Gastroesophageal sphincter (tissue), 4 donors: Measurements from ENCODE around the gene SLC43A2. TPM values are rescaled to one million over a fixed set of nuclear protein-coding genes. Genes with fewer than 3 reads are reported as not detected.

Experiments used
- ATAC-seq: fragments of 150-250 bp; one replicate; pipeline ENCODE4 v1.9.1; 2016; ENCODE audit warnings: mild to moderate bottlenecking, moderate library complexity
- H3K27ac ChIP-seq, 4 donors: fragments of 200-600 bp; sonication (generic) in 3 of 4; 1 replicate in 3 of 4; 2 replicates in 1 of 4; pipeline ENCODE4 v1.5.1; 2016 to 2019
- H3K27me3 ChIP-seq: fragments of 200-600 bp; sonication (generic); one replicate; pipeline ENCODE4 v1.5.1; 2019
- H3K36me3 ChIP-seq, 2 donors: fragments of 200-600 bp; sonication (generic); one replicate each; pipeline ENCODE4 v1.5.1; 2019; ENCODE audit warnings: control low read depth in 1 of 2
- H3K4me1 ChIP-seq, 3 donors: fragments of 200-600 bp; sonication (generic); 1 replicate in 2 of 3; 2 replicates in 1 of 3; pipeline ENCODE4 v1.5.1; 2016 to 2019; ENCODE audit warnings: control low read depth in 2 of 3
- H3K4me3 ChIP-seq, 2 donors: fragments of 200-600 bp; sonication (generic); one replicate each; pipeline ENCODE4 v1.5.1; 2019; ENCODE audit warnings: mild to moderate bottlenecking in 1 of 2, moderate library complexity in 1 of 2
- H3K9me3 ChIP-seq, 3 donors: fragments of 200-600 bp; sonication (generic); one replicate each; pipeline ENCODE4 v1.5.1; 2017 to 2019; ENCODE audit warnings: control low read depth in 2 of 3
- CTCF ChIP-seq, 4 experiments: fragments of 200-600 bp in 2 of 4; fragments of 450-650 bp in 2 of 4; sonication (generic) in 1 of 4; IDR thresholded peaks; one replicate each; pipeline ENCODE4 v1.5.1; 2017 to 2019; ENCODE audit warnings: antibody characterized with exemption in 4 of 4, mild to moderate bottlenecking in 2 of 4, moderate library complexity in 2 of 4
- EP300 ChIP-seq: sonication (generic); formaldehyde crosslinking; IDR thresholded peaks from one replicate; pipeline ENCODE4 v1.6.1; 2017; ENCODE audit warnings: antibody characterized with exemption, mild to moderate bottlenecking
- POLR2A ChIP-seq, 2 donors: fragments of 450-650 bp; IDR thresholded peaks; one replicate each; pipeline ENCODE4 v1.6.1; 2017; ENCODE audit warnings: antibody characterized with exemption in 2 of 2, mild to moderate bottlenecking in 2 of 2, moderate library complexity in 1 of 2
- POLR2AphosphoS5 ChIP-seq: sonication (generic); formaldehyde crosslinking; IDR thresholded peaks from one replicate; pipeline ENCODE4 v1.6.1; 2017; ENCODE audit warnings: antibody characterized with exemption
- WGBS, 2 donors: methylation state at CpG; one replicate each; pipeline ENCODE4 v1.1.5; 2018; ENCODE audit warnings: low coverage in 1 of 2; 5-methylcytosine and 5-hydroxymethylcytosine counted together
- total RNA-seq, 4 donors: library from RNA; depleted of rRNA; stranded (reverse); fragments of >200 nt; gene quantifications; one replicate each; pipeline ENCODE4 v1.1.0, GENCODE V29; 2016

SLC43A2 gene
- total RNA-seq, 4 donors from 2014 or later: 6.4 to 16.8 (median 10.4) TPM

GRCh38 chr17:1643293-1643998, 14.8 kb upstream of the SLC43A2 start:
- TF ChIP-seq CTCF (IDR thresholded peaks at IDR 0.05) (peak in 2 of 4 experiments; percentile 23 to 31), POLR2AphosphoS5 (no peak)
- no peak for ATAC-seq
- H3K9me3 ChIP-seq: no peaks in the 10 kb centered on the region
- peaks cover 4 to 51% (median 27%) of the 10 kb centered on the region in 3 donors for H3K4me1 ChIP-seq
- no peaks in the 10 kb centered on the region for H3K36me3 ChIP-seq
- no peaks in the 10 kb centered on the region for H3K27me3 ChIP-seq
- peak overlapping the region in 3 of 4 donors; percentile 98 to 99 (median 99) for H3K27ac ChIP-seq
- no CpG with 5 or more reads among the region's 90 CpGs for WGBS, 2 donors
- H3K4me3 ChIP-seq: peak overlapping the region; percentile 33 to 57

- Histone ChIP-seq H3K27me3 (no peaks in the 10 kb centered on the region), H3K36me3 (peaks cover 0 to 14% of the 10 kb centered on the region in 2 donors), H3K4me3 (no peak overlapping the region), H3K4me1 (peaks cover 0 to 27% (median 8%) of the 10 kb centered on the region in 3 donors), H3K9me3 (no peaks in the 10 kb centered on the region), H3K27ac (no peak overlapping the region)
- no peak for ATAC-seq
- WGBS, 2 donors: 67 to 78% methylated on average over 2 to 5 of the region's 12 CpGs
- no peak for TF ChIP-seq CTCF (IDR thresholded peaks at IDR 0.05)
- TF ChIP-seq EP300: no peak
- TF ChIP-seq POLR2AphosphoS5: no peak
- TF ChIP-seq POLR2A (IDR thresholded peaks at IDR 0.05): no peak
These were observed 12.4 kb upstream of the SLC43A2 start for GRCh38 chr17:1641065-1641403.

GRCh38 chr17:1640329-1641064, 11.9 kb upstream of the SLC43A2 start:
- no peak for ATAC-seq
- no peak for TF ChIP-seq CTCF (IDR thresholded peaks at IDR 0.05)
- TF ChIP-seq POLR2AphosphoS5: no peak
- no peaks in the 10 kb centered on the region for H3K27me3 ChIP-seq
- H3K27ac ChIP-seq: no peak overlapping the region
- no peaks in the 10 kb centered on the region for H3K9me3 ChIP-seq
- H3K4me3 ChIP-seq: no peak overlapping the region
- WGBS, 2 donors: 80 to 81% methylated on average over 1 to 3 of the region's 23 CpGs
- H3K36me3 ChIP-seq: peaks cover 0 to 17% of the 10 kb centered on the region in 2 donors
- peaks cover 0 to 21% (median 8%) of the 10 kb centered on the region in 3 donors for H3K4me1 ChIP-seq

GRCh38 chr17:1639549-1640180, 11.0 kb upstream of the SLC43A2 start:
- Histone ChIP-seq H3K36me3 (peaks cover 0 to 26% of the 10 kb centered on the region in 2 donors), H3K4me1 (peaks cover 0 to 15% (median 8%) of the 10 kb centered on the region in 3 donors), H3K9me3 (no peaks in the 10 kb centered on the region), H3K27ac (no peak overlapping the region), H3K27me3 (no peaks in the 10 kb centered on the region), H3K4me3 (no peak overlapping the region)
- ATAC-seq: no peak
- 80 to 85% methylated on average over 3 to 4 of the region's 11 CpGs for WGBS, 2 donors
- TF ChIP-seq CTCF (IDR thresholded peaks at IDR 0.05) (no peak), POLR2A (IDR thresholded peaks at IDR 0.05) (no peak), EP300 (no peak), POLR2AphosphoS5 (no peak)
